Subcutaneous adipose tissue (tissue), 4 donors: ENCODE measurements around the gene ITK. TPM values are rescaled to one million over a fixed set of nuclear protein-coding genes. Genes with fewer than 3 reads are reported as not detected.

Source experiments
- total RNA-seq, 4 donors: library from RNA; depleted of rRNA; stranded (reverse); fragments of >200 nt; gene quantifications; one replicate each; pipeline ENCODE4 v1.1.0, GENCODE V29; 2016
- TF ChIP-seq, protein P1 (sequence below): fragments of 450-650 bp; IDR thresholded peaks from one replicate; pipeline ENCODE4 v1.5.1; 2016; ENCODE audit warnings: low read depth, mild to moderate bottlenecking, control low read depth, antibody characterized with exemption, moderate library complexity

Gene ITK
- total RNA-seq, 4 donors from 2014 or later = 2.8 to 8.8 (median 5.3) TPM

DNA sequence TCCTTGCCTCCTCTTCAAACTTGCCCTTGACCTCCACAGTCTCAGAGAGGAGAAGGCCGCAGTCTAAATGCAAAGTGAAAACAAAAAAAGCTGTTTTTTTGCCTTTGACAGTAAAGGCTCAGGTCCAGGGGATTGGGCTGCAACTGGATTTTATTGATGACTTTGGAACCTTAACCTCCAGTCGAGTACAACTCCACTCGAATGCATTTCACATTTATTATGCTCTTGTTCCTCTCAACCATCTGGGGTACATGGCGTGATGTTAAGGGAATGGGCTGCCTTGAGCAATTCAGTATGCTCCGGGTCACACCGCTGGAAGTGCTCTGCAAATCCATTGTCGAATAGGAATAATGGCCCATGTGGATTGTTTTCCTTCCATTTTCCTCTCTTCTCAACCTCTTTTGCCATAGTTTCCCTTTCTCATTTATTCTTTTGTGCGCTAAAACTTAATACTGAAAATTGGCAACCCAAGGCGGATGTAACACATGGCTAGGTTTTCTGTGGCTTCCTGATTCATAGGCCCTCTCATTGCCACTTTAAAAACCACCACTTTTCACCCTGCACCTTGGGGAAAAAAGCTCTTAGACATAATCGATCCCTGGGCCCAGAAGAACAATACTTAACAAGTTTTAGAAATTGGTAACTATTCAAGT is 34.3 kb downstream of the ITK start:
- TF ChIP-seq, protein P1, sequence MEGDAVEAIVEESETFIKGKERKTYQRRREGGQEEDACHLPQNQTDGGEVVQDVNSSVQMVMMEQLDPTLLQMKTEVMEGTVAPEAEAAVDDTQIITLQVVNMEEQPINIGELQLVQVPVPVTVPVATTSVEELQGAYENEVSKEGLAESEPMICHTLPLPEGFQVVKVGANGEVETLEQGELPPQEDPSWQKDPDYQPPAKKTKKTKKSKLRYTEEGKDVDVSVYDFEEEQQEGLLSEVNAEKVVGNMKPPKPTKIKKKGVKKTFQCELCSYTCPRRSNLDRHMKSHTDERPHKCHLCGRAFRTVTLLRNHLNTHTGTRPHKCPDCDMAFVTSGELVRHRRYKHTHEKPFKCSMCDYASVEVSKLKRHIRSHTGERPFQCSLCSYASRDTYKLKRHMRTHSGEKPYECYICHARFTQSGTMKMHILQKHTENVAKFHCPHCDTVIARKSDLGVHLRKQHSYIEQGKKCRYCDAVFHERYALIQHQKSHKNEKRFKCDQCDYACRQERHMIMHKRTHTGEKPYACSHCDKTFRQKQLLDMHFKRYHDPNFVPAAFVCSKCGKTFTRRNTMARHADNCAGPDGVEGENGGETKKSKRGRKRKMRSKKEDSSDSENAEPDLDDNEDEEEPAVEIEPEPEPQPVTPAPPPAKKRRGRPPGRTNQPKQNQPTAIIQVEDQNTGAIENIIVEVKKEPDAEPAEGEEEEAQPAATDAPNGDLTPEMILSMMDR = no peak

DNA sequence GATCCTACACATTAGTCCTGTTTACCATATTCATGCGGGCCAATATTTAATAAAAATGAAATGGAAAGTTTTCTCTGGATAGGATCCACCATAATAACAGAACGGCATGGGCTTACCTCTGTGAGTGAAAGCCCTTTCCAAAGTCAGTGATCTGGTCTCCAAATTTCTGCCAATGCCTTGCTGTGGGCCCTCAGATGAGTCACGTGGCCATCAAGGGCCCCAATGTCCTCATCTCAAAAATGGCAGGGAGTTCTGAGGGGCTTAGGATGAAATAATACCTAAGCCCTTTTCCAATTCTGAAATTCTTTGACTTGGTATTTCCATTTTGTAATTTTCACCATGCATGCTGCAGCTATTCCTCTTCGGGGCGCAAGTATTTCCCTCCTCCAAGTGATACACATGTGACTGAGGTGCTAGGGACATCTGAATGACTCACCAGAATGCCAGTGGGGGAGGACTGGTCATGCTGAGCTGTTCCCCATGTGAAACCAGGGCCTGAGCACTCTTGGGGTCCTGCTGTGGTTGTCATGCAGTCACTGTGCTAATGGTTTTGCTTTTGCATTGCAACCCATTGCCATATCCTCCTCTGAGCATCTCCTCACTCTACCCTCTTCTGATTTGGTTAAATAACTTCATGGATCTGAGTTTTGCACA is 35.0 kb downstream of the ITK start:
- TF ChIP-seq, protein P1 = no peak

DNA sequence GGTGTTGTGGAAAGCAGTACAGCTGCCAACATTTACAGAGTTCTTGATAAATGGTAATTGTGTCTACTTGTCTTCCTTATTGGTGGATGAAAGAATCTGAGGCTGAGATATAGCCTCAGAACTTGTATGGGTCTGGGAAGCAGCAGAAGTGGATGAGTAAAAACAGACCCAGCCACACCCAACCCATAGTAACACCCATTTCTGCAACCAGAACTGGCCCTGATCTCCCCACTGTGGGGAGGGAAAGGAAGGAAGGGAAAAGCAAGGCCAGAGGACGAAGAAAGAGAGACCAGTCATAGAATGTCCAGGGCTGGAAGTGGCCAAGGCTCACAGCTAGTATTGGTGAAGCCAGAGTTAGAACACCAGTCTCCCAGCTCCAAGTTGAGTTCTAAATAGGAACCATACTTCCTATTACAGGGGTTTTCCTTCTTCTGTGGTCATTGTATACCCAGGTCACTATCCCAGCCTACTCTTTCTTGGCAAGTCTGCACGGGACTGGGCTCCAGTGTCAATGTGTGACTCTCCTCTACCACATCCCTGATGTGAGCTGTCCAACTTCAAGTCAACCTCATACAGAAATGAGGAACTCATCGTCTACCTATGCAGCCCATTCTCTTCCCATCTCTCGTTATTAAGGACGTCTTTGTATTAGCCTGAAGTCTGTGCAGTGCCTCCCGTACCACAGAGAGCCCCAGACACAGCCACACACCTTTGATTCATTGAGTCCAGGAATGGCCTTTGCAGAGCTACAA is 35.9 kb downstream of the ITK start:
- TF ChIP-seq, protein P1 = no peak

DNA sequence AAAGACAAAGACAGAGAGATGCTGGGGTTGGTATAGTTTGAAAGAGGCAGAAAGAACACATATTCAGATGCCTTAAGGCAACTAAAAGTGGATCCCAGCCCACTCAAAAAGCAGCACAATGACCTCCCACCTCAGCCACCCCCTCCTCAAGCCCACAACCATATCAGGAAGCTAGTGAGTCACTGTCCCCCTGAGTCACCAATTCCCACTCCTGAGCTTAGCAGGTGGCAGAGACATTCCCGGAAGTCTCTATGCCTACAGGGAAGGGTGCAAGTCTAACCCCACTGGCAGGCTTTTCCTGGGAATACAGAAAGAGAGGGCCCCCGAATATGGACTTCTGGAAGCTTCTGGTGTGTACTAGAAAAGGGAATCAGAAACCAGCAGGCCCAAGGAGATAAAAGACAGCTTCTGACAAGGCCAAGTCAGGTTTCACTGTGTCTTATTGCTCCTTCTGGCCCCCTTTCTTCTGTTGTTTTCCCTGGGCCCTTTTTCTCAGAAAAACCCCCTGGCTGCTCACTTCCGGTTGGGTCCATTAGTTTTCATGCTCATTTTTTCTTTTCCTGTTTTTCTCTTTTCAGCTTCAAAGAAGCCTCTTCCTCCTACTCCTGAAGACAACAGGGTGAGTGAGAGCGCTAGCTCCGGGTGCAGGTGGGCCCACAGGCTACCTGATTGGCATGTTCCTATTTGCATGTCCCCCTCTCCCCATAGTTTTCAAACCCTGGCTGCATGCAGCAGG is 36.8 kb downstream of the ITK start:
- TF ChIP-seq, protein P1 = no peak

DNA sequence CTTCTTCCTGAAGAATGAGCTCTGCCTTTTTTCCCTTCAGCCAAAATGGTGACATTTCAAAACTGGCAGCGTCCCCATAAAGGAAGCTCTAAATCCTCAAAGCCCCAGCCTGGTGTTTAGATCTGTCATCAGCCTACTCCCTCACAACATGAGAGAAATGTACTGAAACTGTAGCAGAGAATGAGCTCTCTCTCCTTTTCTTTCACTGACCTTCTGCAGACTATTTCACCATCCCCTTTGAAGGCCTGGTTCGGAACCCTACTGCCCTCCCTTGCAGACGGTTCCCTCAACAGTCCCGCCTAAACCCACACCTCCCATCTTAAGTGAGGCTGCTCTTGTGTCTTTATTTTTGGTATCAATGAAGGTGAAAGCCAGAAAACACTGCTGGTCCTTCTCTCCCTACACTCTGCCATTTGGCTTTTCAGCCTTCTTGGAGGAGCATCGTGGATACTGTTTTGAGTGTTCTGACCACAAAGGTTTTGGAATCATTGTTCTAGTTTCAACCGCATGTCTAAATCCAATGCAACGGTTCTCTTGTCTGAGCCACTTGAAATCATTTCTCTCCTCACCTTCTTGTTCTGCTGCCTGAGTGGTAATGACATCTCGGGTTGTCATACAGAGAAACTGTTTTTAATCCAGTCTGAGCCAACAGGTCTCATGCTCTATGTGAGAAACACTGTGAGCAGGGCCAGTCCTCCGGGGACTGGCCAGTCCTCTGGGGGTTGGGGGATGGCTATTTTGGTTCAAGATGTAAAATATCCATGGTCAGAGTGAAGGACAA is 39.0 kb downstream of the ITK start:
- TF ChIP-seq, protein P1 = no peak

DNA sequence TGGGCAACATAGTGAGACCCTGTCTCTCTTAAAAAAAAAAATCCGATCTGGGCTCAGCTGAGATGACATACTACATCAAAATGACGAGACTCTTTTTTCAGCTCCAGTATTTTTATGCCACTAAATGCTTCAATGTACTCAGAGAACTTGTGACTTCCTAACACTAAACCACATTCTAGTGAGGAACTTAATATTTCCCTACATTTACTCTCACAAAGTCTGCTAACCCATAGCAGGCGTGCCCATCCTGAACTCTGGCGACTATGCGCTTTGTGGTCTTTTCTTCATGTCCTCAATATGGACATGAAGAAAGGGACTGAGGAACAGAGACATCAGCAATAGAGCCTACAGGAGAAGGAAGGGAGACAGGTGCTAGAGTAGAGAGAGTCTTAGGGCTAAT is 41.3 kb downstream of the ITK start:
- TF ChIP-seq, protein P1 = no peak
